HPDE6-E6E7 (cell line): ENCODE measurements around the gene CYTH1.
"Not testable (repeated sequence)": the region's sequence is repeated elsewhere in the genome, so short reads cannot be mapped to it uniquely, and the experiment has no call there.

ENCODE experiments used
- DNase-seq: peaks from one replicate; pipeline ENCODE4 v3.0.0; 2011; ENCODE audit warnings: missing footprints; ENCODE audit errors: extremely low spot score

The CYTH1 gene

GRCh38 chr17:78788451-78788850 lies 6.4 kb upstream of the CYTH1 start:
- DNase-seq, result no peak

DNA sequence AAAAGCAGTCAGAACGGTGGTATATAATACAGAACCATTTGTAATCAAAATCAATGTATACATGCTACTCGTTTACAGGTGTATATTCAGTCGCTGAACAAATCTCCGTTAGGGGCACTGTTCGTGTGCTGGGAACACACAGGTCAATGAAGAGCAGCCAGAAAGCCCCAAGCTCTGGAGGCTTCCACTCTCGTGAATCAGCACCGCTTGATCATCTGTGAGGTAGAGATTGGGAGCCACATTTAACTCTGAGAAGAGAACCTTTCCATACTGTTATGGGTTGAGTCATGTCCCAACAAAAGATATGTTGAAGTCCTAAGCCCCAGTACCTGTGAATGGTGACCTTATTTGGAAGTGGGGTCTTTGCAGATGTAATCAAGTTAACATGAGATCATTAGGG lies 5.4 kb upstream of the CYTH1 start:
- DNase-seq, result no peak

DNA sequence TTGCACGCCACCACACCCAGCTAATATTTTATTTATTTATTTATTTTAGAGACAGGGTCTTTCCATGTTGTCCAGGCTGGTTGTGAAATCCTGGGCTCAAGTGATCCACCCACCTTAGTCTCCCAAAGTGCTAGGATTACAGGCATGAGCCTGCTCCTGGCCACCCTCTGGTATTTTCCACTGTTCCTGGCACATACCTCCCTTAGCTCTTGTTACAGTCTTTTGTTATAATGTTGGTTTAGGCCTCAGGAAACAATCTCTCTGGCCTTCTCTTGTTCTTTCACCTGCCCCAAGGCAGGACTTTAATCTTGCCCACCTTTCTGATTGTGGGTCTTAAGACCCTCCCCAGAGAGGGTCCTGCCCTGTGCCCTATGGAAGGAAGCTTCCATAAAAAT lies 3.6 kb upstream of the CYTH1 start:
- DNase-seq, result no peak

GRCh38 chr17:78785011-78785662 lies 3.1 kb upstream of the CYTH1 start:
- DNase-seq, result no peak

GRCh38 chr17:78784352-78784751 lies 2.3 kb upstream of the CYTH1 start:
- no peak for DNase-seq

GRCh38 chr17:78783711-78784324 lies 1.7 kb upstream of the CYTH1 start:
- DNase-seq, result no peak

DNA sequence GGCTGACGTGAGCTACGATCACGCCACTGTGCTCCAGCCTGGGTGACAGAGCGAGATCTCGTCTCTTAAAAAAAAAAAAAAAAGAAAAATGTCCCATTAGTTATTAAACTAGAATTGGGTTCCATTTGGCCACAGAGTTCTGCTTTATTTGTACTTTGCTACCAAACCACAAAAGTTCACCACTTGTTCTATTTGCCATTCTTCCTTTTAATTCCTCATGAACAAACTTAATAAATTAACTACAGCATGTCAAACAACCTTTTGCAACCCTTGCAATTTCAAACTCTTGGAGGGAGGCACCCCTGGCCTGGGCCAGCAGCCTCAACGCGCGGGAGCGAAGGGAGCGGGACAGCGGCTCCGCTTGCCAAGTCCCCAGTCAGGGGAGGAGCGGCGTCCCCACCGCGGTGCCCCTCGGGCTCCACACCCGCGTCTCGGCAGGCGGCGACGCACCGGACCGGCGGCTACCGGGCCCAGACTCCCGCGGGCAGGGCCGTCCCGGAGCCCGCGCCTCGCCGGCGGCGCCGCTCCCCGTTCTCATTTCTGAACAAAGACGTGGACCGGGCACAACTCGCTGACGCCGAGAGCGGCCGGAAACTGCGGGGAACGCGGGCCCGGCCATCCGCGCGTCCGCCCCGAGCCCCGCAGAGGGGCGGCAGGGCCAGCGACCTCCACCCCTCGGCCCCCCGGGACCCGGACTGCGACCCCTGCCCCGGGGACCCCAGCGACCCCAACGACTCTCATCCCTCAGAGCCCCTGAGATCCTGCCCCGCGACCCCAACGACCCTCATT lies 775 bp downstream of the CYTH1 start:
- no peak for DNase-seq

GRCh38 chr17:78780335-78780734 lies 1.7 kb downstream of the CYTH1 start:
- no peak for DNase-seq

- no peak for DNase-seq
These were observed 2.2 kb downstream of the CYTH1 start for GRCh38 chr17:78779850-78780249.

DNA sequence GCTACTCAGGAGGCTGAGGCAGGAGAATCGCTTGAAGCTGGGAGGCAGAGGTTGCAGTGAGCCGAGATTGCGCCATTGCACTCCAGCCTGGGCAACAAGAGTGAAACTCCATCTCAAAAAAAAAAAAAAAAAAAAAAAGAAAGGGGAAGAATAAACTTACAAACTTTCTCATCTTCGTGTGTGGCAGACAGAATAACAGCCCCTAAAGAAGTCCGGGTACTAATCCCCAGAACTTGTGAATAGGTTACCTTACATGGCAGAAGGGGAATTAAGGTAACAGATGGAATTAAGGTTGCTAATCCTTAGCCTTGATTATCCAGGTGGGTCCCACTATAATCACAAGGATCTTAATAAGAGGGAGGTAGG lies 2.8 kb downstream of the CYTH1 start:
- DNase-seq, result not testable (repeated sequence)

DNA sequence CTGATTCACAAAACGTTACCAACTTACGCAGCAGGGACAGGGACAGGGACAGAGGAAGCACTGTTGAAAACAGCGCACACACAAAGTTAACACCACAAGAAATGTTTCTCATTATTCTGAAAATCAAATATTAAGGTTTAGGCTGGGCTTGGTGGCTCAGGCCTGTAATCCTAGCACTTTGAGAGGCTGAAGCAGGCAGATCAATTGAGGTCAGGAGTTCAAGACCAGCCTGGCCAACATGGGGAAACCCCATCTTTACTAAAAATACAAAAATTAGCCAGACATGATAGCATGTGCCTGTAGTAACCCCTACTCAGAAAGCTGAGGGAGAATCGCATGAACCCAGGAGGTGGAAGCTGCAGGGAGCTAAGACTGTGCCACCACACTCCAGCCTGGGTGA lies 4.2 kb downstream of the CYTH1 start:
- DNase-seq, result no peak

DNA sequence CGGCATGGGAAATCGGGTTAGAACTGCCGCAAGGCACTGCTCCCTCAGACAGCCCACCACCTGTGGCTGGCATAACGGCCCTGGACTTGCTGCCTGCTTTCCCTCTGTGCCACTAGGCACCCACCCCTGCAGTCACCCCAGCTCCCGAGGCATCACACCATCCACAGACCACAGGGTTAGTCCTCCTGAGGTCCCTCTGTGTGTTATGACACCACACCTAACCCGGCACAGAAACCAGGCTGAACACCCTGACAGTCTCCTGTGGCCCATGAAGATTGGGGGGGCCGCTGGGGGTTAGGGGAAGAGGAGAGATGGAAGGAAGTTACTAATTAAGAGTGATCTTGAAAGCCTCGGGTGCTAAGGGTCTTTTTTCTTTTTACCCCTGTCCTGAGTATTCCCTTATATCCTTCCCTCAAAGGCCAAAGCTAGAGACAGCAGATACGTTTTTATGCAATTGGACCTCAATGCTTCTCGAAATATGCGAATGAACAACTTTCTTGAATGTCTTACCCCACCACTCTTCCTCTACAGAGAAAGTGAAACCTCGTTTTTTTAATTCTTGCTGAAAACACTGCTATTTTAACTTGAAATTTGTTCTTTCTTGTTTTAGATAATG lies 7.0 kb downstream of the CYTH1 start:
- DNase-seq, result no peak

GRCh38 chr17:78774453-78774852 lies 7.6 kb downstream of the CYTH1 start:
- no peak for DNase-seq

DNA sequence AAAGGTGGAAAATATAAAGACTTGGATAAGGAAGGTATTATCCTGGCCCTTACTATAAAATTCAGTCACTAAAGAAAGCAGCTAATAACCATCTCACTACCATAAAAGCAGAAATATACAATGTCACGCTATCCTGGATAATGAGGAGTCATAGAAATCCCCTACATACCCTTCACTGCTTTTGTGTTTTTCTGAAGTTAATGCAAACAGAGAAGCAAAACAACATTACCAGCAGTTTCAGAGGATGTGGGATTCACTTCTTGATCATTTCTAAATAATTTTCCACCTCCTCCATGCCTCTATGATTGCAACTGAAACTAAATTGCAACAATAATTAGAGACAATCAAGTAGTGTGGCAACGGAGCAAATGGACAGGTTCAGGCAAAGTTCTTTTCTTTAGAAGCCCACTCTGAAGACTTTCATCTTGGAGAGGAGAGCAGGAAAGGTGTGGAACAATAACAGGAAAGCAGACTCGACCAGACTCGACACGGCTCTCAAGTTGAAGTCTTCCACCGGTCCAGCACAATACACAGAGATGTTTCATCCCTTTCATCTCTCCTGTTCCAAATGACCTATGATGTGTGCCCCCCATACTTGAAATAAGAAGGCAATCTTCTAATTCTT lies 10.2 kb downstream of the CYTH1 start:
- DNase-seq, result no peak

- no peak for DNase-seq
These were observed 12.8 kb downstream of the CYTH1 start for GRCh38 chr17:78769196-78769773.

DNA sequence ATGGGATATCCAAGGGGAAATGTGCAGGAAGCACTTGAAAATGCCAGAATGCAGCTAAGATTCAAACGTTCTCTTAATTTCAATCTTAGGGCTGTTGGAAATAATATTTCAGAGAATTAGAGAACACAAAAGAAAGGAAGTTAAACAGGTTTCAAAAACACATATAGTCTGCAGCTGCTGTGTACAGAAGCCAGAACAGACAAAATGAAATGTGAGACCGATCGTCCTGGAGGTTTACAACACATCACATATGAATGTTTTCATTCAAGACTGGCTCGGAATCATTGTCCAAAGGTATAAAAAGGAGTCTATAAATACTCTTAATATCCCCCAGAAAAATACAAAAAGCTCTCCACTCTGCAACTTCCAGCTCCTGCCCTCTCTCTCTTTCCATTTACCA lies 14.3 kb downstream of the CYTH1 start:
- DNase-seq, result no peak

- no peak for DNase-seq
These were observed 15.3 kb downstream of the CYTH1 start for GRCh38 chr17:78766743-78767294.

GRCh38 chr17:78766225-78766624 lies 15.8 kb downstream of the CYTH1 start:
- DNase-seq, result no peak

DNA sequence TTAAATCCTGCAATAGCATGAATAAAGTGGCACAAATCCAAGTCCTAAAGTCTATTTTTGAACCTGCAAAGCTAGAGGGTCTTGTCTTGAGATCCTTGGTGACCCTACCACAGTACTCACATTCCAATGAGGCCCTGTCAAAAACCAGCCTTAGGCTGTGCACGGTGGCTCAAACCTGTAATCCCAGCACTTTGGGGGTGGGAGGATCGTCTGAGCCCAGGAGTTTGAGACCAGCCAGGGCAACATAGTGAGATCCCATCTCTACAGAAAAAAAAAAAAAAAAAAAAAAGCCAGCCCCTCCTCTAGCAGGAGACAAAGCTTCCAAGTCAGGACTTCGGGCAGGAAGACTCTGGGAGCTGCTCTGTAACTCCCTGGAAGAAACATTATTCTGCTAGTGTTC lies 16.3 kb downstream of the CYTH1 start:
- DNase-seq, result no peak

DNA sequence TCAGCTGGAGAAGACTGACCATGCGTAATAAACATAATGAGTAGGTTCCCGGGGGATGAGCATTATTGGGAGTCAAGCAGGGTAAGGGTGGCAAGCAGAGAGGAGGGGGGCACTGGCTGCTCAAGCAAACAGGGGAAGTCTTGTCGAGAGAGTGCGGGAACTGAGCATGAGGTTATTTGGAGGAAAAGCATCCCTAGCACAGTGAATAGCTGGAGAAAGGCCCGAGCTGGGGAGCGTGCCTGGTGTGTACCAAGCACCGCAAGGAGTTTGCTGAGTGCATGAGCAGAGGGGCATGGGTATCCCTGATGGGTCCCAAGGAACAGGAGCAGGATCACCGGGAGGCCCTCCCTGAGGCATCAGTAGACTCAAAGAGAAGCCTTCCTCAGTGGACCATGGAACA lies 17.2 kb downstream of the CYTH1 start:
- no peak for DNase-seq

GRCh38 chr17:78763561-78763960 lies 18.5 kb downstream of the CYTH1 start:
- no peak for DNase-seq
